Epithelial cell of proximal tubule (primary cell): ENCODE data around the gene SMAP2. TPM values are rescaled to one million over a fixed set of nuclear protein-coding genes. Genes with fewer than 3 reads are reported as not detected.
A peak's percentile ranks its signal among the peaks of the same experiment; 100 is the strongest.

Experiments
- DNase-seq: peaks from one replicate; pipeline ENCODE4 v3.0.0-alpha.2; 2011; ENCODE audit warnings: low read depth
- H3K4me3 ChIP-seq: 2 replicates; pipeline ENCODE4 v1.5.1; 2011; ENCODE audit warnings: low read depth, mild to moderate bottlenecking, low read length
- CTCF ChIP-seq: conservative IDR thresholded peaks from 2 replicates; pipeline ENCODE4 v1.5.1; 2012; ENCODE audit warnings: low read depth, mild to moderate bottlenecking, low read length
- total RNA-seq: library from RNA; depleted of rRNA; stranded (reverse); fragments of >200 nt; gene quantifications from 2 replicates; pipeline ENCODE4 v1.2.3, GENCODE V29; 2015

The SMAP2 gene
- total RNA-seq, 1 donor from 2014 or later = 4.9 TPM

- DNase-seq = no peak
- peak overlapping the region; percentile 78 for H3K4me3 ChIP-seq
- TF ChIP-seq CTCF = no peak
Measured at GRCh38 chr1:40450495-40451237, 77.1 kb downstream of the SMAP2 start.

DNA sequence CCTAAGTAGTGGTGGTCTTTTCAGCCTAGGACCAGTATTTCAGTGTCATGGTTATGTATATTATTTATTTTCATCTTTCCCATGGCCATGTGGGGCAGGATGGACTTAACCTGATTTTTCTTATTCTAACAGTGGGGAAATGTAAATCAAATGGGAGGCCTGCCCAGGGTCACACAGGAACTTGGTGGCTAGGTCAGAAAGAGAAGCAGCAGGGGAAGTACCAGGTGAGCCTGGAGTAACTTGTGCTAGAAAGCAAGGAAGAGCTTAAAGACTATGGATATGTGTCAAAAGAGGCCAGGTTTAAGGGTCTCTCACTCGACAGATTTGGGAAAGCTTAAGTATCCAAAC is 77.7 kb downstream of the SMAP2 start:
- TF ChIP-seq CTCF = no peak
- DNase-seq = no peak
- peak overlapping the region; percentile 78 for H3K4me3 ChIP-seq

DNA sequence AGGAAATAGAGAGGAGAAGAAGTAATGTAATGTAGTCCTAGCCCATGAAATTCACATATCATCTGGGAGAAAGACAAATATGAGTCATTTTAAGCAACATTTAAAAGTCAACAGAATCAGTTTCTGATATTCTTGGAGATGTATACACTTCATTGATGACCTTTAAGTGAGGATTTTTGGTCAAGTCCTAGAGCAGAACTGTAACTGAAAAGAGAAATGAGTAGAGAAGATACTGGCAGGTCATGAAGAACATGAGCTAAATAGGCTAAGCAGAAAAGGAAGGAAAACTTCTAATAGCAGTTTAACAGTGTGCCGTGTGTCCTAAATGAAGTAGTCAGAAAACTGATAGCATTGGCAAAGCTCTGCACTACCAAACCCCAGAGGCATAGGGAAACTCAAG is 81.3 kb downstream of the SMAP2 start:
- no peak overlapping the region for H3K4me3 ChIP-seq
- no peak for DNase-seq
- no peak for TF ChIP-seq CTCF

- TF ChIP-seq CTCF = no peak
- no peak for DNase-seq
Measured at GRCh38 chr1:40462956-40463590, 89.5 kb downstream of the SMAP2 start.

GRCh38 chr1:40469327-40469726 is 95.8 kb downstream of the SMAP2 start:
- TF ChIP-seq CTCF = no peak
- DNase-seq = no peak
- H3K4me3 ChIP-seq = no peak overlapping the region

More at GRCh38 chr1:40462956-40463590, 89.5 kb downstream of the SMAP2 start:
- H3K4me3 ChIP-seq = no peak overlapping the region

Other genes with a start within 250 kb of the SMAP2 start
- 6.7 and 12.1 TPM in 2 replicates for gene RLF, start 212.3 kb upstream of the SMAP2 start, total RNA-seq
- gene TMCO2, start 125.8 kb upstream of the SMAP2 start, total RNA-seq = not detected in 2 replicates
- gene ZMPSTE24, start 115.5 kb upstream of the SMAP2 start, total RNA-seq = 28.1 and 49.6 TPM in 2 replicates
- gene COL9A2, start 56.4 kb upstream of the SMAP2 start, total RNA-seq = 4.6 and 6.7 TPM in 2 replicates
- gene ZFP69B, start 76.7 kb downstream of the SMAP2 start, total RNA-seq = 2.6 and 4.1 TPM in 2 replicates
- 0.58 and 2.6 TPM in 2 replicates for gene ZFP69, start 103.6 kb downstream of the SMAP2 start, total RNA-seq
- gene EXO5, start 135.0 kb downstream of the SMAP2 start, total RNA-seq = 6.9 and 7.3 TPM in 2 replicates
- 3.9 and 4.8 TPM in 2 replicates for gene ZNF684, start 157.9 kb downstream of the SMAP2 start, total RNA-seq